GM19193 (cell line): ENCODE data around the gene TMEM175.

ENCODE experiments used
- POLR2A ChIP-seq: IDR thresholded peaks from 4 replicates; pipeline ENCODE4 v1.6.1; 2011; ENCODE audit not compliant: insufficient read depth, insufficient read length; ENCODE audit errors: extremely low read depth

Gene TMEM175

DNA sequence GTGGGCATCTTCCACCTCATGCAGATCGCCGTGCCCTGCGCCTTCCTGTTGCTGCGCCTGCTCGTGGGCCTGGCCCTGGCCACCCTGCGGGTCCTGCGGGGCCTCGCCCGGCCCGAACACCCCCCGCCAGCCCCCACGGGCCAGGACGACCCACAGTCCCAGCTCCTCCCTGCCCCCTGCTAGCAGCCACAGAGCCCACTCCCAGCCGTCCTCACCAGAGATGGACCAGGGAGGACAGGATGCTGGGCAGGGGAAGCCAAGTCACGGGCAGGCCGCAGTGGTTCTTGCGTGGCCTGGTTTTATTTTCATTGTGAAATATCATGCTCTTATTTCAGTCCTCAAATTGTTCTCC lies 26.0 kb downstream of the TMEM175 start:
- TF ChIP-seq POLR2A: no peak

DNA sequence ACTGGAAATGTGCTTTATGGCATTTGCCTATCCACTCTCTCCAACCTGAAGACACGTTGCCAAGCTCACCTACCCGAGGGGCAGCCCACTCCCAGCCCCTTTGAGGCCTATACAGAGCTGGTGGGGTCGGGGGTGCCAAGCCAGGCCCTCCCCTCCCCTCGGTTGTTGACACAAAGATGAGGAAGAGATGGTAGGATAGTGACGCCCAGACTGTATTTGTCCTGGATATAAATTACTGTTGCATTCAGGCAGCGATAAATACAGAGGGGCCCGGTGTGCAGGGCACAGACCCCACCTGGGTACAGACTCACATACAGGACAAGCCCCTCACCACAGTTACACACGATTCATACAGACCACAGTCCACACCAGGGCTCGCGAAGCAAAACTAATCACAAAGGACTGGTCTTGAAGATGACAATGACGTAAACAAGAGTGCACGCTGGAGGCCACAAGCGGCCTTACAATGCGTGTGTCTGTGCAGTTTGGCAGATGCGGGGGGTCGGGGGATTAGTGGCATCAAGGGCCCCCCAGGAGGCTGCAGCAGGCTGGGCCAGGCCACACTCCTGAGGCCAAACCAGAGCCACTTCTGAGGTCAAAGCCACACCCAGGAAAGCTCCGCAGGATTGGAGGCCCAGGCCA lies 26.6 kb downstream of the TMEM175 start:
- no peak for TF ChIP-seq POLR2A

DNA sequence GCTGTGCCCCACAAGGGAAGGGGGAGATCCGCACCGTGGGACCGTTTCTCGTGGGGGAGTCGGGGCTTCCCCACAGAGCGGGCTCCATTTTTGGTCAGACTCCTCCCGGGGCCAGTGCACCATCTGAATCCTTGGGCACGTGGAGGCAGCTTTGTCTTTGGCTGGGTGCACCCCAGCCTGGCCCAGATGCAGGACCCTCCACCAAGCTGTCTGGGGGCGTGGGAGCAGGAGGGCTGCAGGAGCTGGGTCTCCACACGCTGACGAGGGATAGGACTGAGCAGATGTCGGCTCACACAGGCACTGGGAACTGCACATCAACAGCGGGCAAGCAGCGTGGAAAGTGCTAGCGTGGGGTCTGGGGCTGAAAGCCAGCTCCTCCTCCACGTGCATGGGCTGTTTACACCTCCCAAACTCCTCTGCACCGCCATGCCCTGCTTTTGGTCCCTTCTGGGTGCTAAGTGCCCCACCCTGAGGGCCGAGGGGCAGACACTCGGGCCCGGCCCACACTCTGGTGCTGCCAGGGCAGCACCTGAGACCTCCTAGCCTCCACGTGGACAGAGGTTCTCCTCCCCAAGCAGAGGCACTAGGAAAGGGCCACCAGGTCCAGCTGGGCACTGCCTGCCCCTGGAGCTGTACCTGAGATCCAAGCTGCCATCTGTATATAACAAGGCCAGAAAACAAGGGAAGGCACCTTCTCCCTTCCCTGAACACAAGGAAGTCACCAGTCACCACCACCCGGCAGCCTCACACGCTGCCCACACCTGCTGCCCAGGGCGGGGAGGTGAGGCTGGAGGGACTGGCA lies 27.3 kb downstream of the TMEM175 start:
- no peak for TF ChIP-seq POLR2A

DNA sequence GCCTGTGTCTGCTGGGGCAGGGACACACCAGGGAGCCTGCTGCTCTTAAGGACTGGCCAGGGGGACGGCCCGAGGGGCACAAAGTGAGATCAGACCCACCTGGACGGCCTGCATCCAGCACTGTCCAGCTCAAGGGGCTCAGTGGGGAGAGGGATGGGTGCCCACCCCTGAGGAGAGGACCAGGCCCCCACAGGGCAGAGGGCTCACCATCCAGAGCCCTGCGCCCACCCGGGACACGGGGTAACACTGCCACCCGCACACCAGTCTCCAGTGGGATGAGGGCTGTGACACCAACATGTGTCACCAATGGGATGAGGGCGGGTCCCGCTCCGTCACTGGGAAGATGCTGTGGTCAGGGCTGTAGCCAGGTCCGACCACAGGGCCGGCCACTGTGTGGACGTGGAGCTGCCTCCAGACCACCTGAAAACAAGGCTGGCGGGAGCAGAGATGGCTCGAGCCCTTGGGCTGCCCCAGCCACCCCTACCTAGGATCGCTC lies 27.9 kb downstream of the TMEM175 start:
- no peak for TF ChIP-seq POLR2A

DNA sequence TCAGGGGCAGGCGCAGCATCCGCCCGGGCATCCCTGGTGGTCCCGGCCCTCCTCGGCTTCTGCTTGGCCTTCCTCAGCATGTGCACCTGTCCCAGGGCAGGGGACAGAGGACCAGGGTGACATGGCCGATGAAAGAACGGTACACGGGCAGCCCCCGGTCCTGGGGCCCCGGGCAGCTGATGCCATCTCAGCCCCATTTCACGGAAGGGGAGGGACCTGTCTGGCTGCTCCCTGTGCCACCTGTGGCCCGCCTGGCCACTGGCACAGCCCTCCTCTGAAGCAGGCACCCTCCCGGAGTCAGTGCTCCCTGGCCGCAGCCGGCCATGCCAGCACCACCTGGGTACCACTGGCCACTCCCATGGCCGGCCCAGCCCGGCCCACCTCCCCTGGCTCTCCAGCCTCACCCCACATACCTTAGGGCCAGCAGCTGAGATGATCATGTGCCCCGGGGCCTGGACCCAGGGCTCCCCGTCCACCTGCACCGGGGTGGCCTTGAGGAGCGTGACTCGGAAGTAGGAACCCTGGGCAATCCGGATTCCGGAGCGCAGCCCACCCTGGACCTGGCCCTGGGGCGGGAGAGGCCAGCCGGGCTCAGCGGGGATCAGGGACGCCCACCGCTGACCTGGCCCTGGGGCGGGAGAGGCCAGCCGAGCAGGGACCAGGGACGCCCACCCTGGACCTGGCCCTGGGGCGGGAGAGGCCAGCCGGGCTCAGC lies 28.5 kb downstream of the TMEM175 start:
- no peak for TF ChIP-seq POLR2A

DNA sequence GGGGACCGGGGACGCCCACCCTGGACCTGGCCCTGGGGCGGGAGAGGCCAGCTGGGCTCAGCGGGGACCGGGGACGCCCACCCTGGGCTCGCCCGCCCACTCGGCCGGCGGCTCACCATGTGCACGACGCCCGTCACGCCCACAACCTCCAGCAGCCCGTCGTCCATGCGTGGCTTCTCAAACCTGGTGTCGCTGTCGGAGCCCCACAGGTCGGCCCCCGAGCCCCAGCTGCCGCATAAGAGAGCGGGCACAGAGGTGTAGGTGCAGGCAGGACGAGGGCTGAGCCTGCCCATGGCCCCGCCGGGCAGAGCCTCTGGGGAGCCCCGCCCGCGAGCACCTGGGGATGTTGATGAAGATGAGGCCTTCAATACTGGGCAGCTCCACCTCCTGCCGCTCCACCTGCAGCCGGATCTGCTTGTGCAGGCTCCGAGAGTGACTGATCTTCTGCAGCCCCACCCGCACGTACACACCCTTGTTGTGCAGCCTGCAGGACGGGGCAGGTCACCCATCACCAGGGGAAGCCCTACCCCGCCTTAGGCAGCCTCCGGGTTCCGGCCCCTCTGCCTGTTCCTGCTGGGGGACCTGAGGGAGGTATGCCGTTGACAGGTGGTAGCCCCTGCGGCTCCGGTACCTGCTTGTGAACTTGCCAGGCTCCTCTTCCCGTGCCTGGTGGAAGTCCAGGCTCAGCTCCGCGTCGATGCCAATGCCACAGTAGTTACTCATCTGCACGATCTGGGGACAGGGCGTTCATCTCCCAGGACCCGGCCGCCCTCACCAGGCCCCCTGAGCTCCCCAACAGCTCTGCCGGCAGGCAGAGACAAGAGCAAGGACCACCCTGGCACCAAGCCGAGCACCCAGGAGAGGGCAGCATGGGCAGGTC lies 29.3 kb downstream of the TMEM175 start:
- no peak for TF ChIP-seq POLR2A

DNA sequence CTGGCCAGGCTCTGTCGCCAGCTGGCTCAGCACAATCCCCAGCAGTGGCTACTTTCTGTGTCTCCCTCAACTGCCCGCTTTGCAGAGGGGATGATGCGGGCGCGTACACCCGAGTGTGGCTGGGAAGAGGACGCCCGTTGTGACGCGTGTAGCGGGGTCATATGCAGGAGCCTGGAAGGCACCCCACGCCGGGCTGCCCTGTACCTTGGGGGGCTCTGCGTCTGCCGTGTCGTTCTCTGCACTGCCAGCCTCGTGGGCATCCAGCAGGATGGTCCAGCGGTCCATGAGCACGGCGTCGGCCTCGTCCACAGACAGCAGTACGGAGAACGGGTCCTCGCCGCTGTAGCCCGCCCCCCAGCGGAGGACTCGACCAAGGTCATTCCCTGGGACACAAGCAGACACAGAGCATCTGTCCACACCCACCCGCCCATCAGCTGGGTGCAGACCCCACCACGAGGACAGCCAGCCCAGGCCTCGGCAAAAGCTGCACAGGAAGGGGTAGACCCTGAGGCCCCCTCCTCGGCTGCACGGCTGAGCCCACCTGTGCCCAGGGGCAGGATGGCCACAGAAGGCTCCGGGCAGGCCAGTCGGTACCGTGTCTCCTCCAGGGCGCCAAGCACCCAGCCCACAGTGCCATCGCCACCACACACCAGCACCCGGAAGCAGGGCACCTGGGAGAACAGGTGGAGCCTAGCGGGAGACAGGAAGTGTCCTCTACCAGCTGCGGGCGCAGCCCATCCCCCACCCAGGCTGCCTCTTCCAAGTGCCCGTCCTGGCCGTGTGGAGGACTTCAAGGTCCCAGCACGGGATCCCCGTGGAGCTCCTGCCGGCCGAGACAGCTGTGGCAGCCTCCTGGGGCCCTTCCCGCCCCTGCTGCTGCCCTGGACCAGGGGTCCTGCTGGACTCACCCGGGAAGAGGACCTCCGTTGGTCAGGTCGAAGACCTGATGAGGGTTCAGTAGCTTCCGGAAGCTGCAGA lies 30.3 kb downstream of the TMEM175 start:
- TF ChIP-seq POLR2A: no peak

DNA sequence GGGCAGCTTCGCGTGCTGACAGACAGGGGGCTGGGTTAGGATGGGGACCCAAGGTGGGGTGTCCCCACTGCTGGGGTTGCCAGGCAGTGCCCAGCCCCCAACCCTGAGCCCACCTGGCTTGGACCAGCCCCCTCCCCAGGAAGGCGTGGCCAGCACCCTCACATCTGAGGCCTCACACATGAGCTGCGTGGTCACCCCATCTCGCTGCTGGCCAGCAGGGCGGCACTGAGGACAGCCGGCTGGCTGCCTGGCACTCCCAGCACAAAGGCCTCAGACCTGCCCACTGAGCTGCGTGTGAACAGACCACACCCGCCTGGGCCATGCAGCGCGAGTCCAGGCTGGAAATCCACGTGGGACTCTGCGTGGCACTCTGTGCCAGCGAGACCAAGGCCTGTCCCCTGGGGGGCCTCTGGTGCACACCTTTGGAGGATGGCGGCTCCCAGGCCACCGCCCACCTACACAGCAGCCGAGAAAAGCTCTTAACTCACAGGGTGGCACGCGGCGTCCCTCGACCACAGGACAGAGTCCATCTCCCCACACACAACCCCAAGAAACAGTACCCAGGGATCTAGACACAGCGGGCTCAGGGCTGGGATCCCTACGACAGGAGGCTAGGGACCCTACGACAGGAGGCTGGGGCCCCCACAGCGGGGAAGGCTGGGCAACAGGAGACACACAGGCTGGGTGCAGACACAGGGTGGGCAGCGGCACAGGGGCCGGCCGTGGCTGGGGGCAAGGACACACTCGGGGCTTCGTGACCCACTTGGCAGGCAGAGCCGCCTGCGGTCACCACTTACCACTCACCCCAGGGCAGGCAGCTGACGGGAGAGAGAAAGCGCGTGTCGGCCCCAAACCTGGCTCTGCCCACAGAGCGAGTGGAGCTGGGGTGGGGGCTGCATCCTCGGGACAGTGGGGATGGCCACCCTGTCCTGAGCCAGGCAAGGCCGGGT lies 31.3 kb downstream of the TMEM175 start:
- no peak for TF ChIP-seq POLR2A

DNA sequence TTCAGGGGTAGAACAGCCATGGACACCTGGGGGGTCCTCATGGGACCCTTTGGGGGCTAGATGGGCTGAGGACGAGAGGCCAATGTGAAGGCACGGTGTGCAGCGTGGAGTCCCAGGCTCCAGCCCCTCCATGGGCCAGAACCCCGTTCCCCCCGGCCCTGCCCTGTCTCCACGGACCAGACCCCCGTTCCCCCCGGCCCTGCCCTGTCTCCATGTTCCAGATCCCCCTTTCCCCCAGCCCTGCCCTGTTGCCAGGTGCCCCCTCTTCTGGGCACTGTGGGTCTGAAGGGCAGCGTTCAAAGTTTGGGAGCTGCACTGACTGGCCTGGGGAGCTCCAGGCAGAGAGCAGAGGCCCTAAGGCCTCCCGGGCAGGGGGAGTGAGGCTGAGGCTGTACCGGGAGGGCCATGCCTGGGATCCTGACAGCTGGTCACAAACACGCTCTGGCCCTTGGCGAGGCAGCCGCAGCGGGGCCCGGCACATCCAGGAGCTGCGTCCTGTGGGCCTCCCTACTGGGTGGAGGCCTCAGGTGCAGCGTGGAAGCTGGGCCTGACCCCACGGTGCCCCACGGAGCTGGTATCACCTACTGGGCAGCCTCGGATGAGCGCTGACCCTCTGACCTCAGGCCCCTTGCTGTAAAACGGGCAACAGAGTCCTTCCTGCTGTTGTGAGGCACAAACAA lies 32.2 kb downstream of the TMEM175 start:
- TF ChIP-seq POLR2A: no peak

DNA sequence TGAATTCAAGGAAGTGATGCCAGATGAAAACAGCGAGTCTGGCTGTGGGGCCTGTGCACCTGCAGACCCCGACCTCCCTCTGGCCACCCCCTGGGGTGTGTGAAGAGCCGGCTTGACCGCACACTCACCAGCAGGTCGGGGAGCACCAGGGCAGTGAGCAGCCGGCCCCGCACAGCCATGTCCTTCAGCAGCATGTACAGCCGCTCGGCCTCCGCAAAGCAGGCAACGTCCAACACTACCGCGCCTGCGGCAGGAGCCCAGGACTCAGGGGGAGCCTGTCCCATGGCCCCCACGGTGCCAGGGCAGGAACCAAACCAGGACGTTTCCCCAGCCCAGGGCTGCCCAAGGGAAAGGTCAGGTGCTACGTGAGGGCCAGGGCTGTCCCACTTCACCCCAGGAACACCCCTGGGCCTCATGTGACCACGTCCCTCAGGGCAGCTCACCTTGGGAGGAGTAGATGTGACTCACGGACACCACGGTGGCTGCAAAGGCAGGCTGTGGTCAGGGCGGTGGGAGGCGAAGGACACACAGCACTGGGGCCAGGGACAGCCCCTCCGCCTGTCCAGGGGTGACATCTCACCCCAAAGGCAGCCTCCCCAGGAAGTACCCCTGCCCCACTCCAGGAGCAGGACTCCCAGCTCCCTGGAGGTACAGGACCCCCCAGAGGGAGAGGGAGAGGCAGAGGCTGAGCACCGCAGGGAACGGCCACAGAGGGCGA lies 32.9 kb downstream of the TMEM175 start:
- no peak for TF ChIP-seq POLR2A

DNA sequence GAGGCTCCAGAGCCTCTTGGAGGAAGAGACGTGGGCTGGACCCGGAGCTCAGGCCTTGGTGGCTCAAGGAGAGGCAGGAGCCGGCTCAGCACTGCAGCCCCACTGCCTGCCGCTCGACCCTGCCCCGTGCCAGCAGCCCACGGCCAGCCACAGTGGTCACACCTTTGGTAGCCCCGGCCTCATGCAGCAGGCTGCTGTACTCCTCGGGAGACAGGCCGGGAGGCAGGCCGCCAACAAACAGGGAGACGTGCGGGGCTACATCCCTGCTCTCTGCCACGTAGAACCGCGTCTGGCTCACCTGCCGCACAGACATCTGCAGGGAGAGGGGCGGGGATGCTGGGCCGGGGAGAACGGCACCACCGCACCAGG lies 33.5 kb downstream of the TMEM175 start:
- TF ChIP-seq POLR2A: no peak

DNA sequence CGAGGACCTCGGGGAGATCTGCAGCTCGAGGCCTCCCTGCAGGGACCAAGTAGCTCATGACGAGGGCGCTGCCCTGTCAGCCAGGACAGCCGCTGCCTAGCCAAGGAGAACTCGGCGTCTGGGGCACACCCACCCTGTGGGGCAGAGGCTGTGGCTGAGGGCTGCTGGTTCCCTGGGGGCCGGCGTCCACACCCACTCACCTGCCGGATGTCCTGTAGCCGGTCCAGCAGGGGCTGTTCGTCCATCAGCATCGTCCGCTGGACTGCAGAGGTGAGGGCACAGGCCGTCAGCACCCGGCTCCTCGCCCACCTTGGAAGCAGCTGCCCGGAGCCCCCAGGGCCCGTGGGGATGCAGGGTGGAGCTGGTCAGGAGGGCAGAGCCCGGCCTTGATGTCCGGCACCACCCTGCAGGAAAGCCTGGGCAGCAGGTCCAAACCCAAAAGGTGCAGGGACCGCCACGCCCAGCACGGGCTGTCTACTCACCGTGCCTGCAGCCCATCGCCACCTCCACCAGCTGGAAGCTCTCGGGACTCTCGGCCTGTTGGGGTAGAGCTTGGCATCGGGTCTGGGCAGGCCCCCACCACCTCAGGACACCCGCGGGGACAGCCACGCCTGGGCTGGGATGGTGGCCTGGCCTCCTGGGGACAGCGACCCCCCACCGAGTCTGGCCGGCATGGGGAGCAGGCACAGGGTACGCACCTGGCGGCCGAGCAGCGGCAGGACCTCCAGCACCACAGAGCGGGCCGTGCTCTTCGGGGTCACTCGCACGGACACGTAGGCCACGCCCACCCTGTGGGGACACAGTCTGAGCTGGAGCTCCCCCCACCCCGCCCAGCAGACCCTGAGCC lies 34.2 kb downstream of the TMEM175 start:
- no peak for TF ChIP-seq POLR2A
